Chondrocyte (in vitro differentiated cells): Measurements from ENCODE around the gene TMEM205. TPM values are rescaled to one million over a fixed set of nuclear protein-coding genes. Genes with fewer than 3 reads are reported as not detected.

Experiments used
- DNase-seq: peaks from one replicate; pipeline ENCODE4 v3.0.0; 2021; ENCODE audit warnings: mixed read lengths, low spot score
- H3K27ac Mint-ChIP-seq: one replicate; pipeline ENCODE4 v1.8.0; 2021; ENCODE audit warnings: mild to moderate bottlenecking, moderate library complexity, mixed read lengths; ENCODE audit not compliant: unreplicated experiment
- H3K27me3 Mint-ChIP-seq: 2 replicates; pipeline ENCODE4 v1.8.0; 2021; ENCODE audit warnings: low read depth, mixed read lengths
- H3K36me3 Mint-ChIP-seq: 2 replicates; pipeline ENCODE4 v1.8.0; 2021; ENCODE audit warnings: low read depth, mixed read lengths
- H3K4me1 Mint-ChIP-seq: 2 replicates; pipeline ENCODE4 v1.8.0; 2021; ENCODE audit warnings: low read depth, mild to moderate bottlenecking, mixed read lengths
- H3K4me3 Mint-ChIP-seq: one replicate; pipeline ENCODE4 v1.8.0; 2021; ENCODE audit warnings: mild to moderate bottlenecking, moderate library complexity, mixed read lengths; ENCODE audit not compliant: unreplicated experiment
- H3K9me3 Mint-ChIP-seq: 2 replicates; pipeline ENCODE4 v1.8.0; 2021; ENCODE audit warnings: low read depth, mixed read lengths
- CTCF ChIP-seq: fragments of 200-600 bp; sonication (generic); IDR thresholded peaks from 2 replicates; pipeline ENCODE4 v1.5.0; 2021; ENCODE audit warnings: antibody characterized with exemption, mild to moderate bottlenecking, moderate library complexity
- long read RNA-seq: library from polyadenylated mRNA; stranded (forward); transcript quantifications from one replicate; pipeline ENCODE4 v2.0.0, GENCODE V29; 2021
- total RNA-seq: library from RNA; stranded (reverse); gene quantifications from 3 replicates; pipeline ENCODE4 v1.2.1, GENCODE V29; 2021

The TMEM205 gene
- total RNA-seq, result 35.4 to 49.4 TPM (median 39.2 TPM) in 3 replicates
- long read RNA-seq, transcript TMEM205-205 (4 exons, 677 nt), result minor isoform, 6 of 41 reads
- long read RNA-seq, transcript TMEM205-216 (4 exons, 792 nt), result major isoform, 23 of 41 reads
- long read RNA-seq, transcript TMEM205-210 (4 exons, 840 nt), result minor isoform, 8 of 41 reads
- long read RNA-seq, partial matches to known transcripts, result 0 of 41 reads
- long read RNA-seq, other reads (novel, unspliced or antisense), result 2 of 41 reads

- peak; percentile 98 for DNase-seq
- Mint-ChIP-seq H3K4me3 (peak within 1 kb of the TSS; percentile 92), H3K27ac (peak within 1 kb of the TSS; percentile 98), H3K36me3 (peaks cover 5% of the 10 kb centered on the region), H3K9me3 (peaks cover 8% of the 10 kb centered on the region), H3K4me1 (peaks cover 30% of the 10 kb centered on the region), H3K27me3 (no peaks in the 10 kb centered on the region)
- TF ChIP-seq CTCF, result peak; percentile 29
Measured at GRCh38 chr19:11346104-11346940, at the start of gene TMEM205, which contains the start of gene CCDC159. Gene TMEM205, minus strand, starts transcription at chr19:11346268. Its CDS starts 649 bp downstream, at chr19:11345619. Gene CCDC159, plus strand, starts transcription at chr19:11346519. Its CDS starts 88 bp downstream, at chr19:11346607.

GRCh38 chr19:11390933-11391680 lies 45.0 kb upstream of the TMEM205 start:
- H3K4me3 Mint-ChIP-seq, result no peak overlapping the region
- no peak overlapping the region for H3K27ac Mint-ChIP-seq
- peaks cover 12% of the 10 kb centered on the region for H3K27me3 Mint-ChIP-seq
- no peak for TF ChIP-seq CTCF
- H3K36me3 Mint-ChIP-seq, result no peaks in the 10 kb centered on the region
- no peak for DNase-seq
- no peaks in the 10 kb centered on the region for H3K4me1 Mint-ChIP-seq
- peaks cover 3% of the 10 kb centered on the region for H3K9me3 Mint-ChIP-seq

- peaks cover 3% of the 10 kb centered on the region for H3K9me3 Mint-ChIP-seq
- peaks cover 12% of the 10 kb centered on the region for H3K27me3 Mint-ChIP-seq
- no peak overlapping the region for H3K27ac Mint-ChIP-seq
- TF ChIP-seq CTCF, result no peak
- H3K4me3 Mint-ChIP-seq, result no peak overlapping the region
- no peak for DNase-seq
- no peaks in the 10 kb centered on the region for H3K36me3 Mint-ChIP-seq
- no peaks in the 10 kb centered on the region for H3K4me1 Mint-ChIP-seq
Measured at GRCh38 chr19:11390359-11390758, 44.3 kb upstream of the TMEM205 start.

- Mint-ChIP-seq H3K4me3 (no peak overlapping the region), H3K9me3 (peaks cover 3% of the 10 kb centered on the region), H3K27ac (no peak overlapping the region), H3K36me3 (no peaks in the 10 kb centered on the region), H3K4me1 (peaks cover 10% of the 10 kb centered on the region), H3K27me3 (peaks cover 5% of the 10 kb centered on the region)
- DNase-seq, result no peak
- TF ChIP-seq CTCF, result no peak
Measured at GRCh38 chr19:11387162-11388034, 41.3 kb upstream of the TMEM205 start.
